ENCODE data around the gene CD47.

CD47 gene

DNA sequence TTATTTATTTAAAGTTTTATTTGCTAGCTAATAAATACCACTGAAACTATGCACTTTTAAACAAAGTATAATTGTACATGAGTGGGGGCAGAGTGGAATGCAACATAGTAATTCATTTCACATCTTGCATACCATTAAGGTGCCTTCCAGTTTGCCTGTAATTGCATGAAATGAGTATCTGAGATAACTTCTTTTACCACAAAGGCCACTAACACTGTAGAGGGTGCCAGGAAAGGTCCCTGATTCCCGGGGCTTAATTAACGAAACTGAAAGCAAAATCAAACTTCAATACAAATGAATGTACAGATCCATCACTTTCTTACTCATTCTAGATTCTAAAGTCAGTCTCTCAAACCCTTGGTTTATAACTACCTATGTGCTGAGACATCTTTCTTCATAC lies 2.1 kb downstream of the CD47 start:
- H3K4me3 ChIP-seq (ENCODE audit: low read depth, low read length), result no peak overlapping the region
- H3K9ac ChIP-seq (ENCODE audit: low read depth, low read length), result no peak overlapping the region
- H3K27me3 ChIP-seq (ENCODE audit: control insufficient read depth, insufficient read depth, low read length), result peaks cover 36% of the 10 kb centered on the region
- H3K4me1 ChIP-seq (ENCODE audit: control insufficient read depth, insufficient read depth, low read length), result peaks cover 4% of the 10 kb centered on the region; the same call in 1 of the 2 replicates
- H3K36me3 ChIP-seq (ENCODE audit: control insufficient read depth, insufficient read depth, low read length), result no peaks in the 10 kb centered on the region
- no peaks in the 10 kb centered on the region for H3K9me3 ChIP-seq (ENCODE audit: control insufficient read depth, insufficient read depth, low read length)
- no peak overlapping the region for H3K27ac ChIP-seq (ENCODE audit: low read depth, low read length)

DNA sequence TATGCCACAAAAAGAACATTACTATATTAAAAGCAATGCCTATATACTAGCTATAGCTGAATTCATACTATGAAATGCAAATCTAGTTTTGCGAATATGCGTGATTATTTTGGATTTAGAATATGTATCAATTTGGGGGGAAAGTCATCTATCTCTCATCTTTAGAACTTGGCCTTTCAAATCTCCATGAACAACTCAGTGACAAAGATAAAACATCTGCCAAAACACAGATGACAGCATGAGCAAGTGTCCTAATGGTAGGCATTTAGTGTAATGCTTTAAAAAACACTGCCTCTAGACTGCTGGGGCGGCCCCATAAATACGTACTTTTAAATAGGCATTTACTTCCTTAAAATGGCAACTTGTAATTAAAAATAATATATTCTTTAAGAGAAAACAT lies 2.7 kb downstream of the CD47 start:
- Histone ChIP-seq H3K27ac (ENCODE audit: low read depth, low read length) (no peak overlapping the region), H3K4me3 (ENCODE audit: low read depth, low read length) (no peak overlapping the region), H3K4me1 (ENCODE audit: control insufficient read depth, insufficient read depth, low read length) (peaks cover 4% of the 10 kb centered on the region; the same call in 1 of the 2 replicates), H3K27me3 (ENCODE audit: control insufficient read depth, insufficient read depth, low read length) (peaks cover 35% of the 10 kb centered on the region), H3K9ac (ENCODE audit: low read depth, low read length) (no peak overlapping the region), H3K36me3 (ENCODE audit: control insufficient read depth, insufficient read depth, low read length) (no peaks in the 10 kb centered on the region), H3K9me3 (ENCODE audit: control insufficient read depth, insufficient read depth, low read length) (no peaks in the 10 kb centered on the region)

DNA sequence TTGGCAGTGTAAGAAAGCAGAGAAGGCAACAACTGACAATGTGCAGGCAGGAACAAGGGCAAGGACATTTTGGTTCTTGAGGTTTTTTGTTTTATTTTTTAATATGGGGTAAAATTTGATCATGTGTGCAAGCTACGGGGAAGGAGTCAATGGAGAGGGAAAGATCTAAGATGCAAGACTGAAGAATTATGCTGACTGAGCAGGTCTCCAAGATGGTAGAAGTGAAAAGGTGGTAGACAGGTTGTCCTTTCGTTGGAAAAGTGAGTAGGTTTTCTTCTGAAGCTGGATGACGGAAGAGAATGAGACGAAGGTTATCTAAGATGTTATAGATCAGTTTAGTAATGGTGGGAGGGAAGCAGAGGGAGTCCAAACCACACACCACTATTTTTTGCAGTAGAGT lies 4.2 kb downstream of the CD47 start:
- no peak overlapping the region for H3K9ac ChIP-seq (ENCODE audit: low read depth, low read length)
- no peak overlapping the region for H3K4me3 ChIP-seq (ENCODE audit: low read depth, low read length)
- no peak overlapping the region for H3K27ac ChIP-seq (ENCODE audit: low read depth, low read length)

DNA sequence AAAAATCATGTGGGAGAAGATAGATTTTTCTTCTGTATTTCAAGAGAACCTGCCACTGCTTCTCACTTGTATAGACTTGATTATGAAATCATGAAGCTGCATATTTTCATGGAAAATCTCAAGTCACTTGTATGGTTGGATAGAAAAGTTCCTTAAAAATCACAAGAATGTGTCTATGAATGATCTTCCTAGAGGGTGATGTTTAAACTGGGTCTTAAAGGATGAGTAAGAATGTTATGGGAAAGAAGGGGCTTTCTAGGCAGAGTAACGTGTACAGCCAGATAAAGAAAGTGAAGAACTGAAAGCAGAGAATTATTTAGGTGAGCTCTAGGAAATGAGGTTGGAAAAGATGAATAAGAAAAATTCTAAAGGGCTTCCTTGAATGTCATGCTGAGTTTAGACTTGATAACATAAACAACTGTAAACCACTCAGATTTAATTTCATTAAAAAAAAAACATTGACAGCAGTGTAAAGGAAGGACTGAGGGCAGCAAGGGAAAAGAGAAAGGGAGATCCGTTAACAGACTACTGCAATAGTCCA lies 5.0 kb downstream of the CD47 start:
- H3K4me1 ChIP-seq (ENCODE audit: control insufficient read depth, insufficient read depth, low read length), result peaks cover 4% of the 10 kb centered on the region; the same call in 1 of the 2 replicates
- peaks cover 14% of the 10 kb centered on the region for H3K27me3 ChIP-seq (ENCODE audit: control insufficient read depth, insufficient read depth, low read length)
- no peak overlapping the region for H3K9ac ChIP-seq (ENCODE audit: low read depth, low read length)
- no peak overlapping the region for H3K4me3 ChIP-seq (ENCODE audit: low read depth, low read length)
- no peaks in the 10 kb centered on the region for H3K9me3 ChIP-seq (ENCODE audit: control insufficient read depth, insufficient read depth, low read length)
- H3K27ac ChIP-seq (ENCODE audit: low read depth, low read length), result no peak overlapping the region
- H3K36me3 ChIP-seq (ENCODE audit: control insufficient read depth, insufficient read depth, low read length), result no peaks in the 10 kb centered on the region

More for the DNA sequence above, 4.2 kb downstream of the CD47 start:
- no peaks in the 10 kb centered on the region for H3K9me3 ChIP-seq (ENCODE audit: control insufficient read depth, insufficient read depth, low read length)
- peaks cover 21% of the 10 kb centered on the region for H3K27me3 ChIP-seq (ENCODE audit: control insufficient read depth, insufficient read depth, low read length)
- H3K4me1 ChIP-seq (ENCODE audit: control insufficient read depth, insufficient read depth, low read length), result peaks cover 4% of the 10 kb centered on the region; the same call in 1 of the 2 replicates
- H3K36me3 ChIP-seq (ENCODE audit: control insufficient read depth, insufficient read depth, low read length), result no peaks in the 10 kb centered on the region

DNA sequence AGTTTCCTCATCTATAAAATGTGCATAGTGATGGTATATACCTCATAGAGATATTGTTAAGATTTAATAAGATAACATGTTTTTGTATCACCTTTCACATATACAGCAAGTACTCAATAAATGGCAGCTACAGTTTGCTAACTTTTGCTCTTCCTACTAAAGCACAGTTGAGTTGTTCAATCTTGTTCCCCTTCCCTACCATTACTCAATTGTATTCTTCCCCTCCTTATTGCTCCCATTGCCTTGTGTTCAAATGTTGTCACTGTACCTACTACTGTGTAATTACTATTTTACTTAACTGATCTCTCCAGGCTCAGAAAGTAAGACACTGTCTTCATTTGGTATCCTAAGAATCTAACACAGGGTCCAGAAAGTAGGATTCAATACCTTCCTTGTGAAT lies 5.5 kb downstream of the CD47 start:
- H3K27ac ChIP-seq (ENCODE audit: low read depth, low read length), result no peak overlapping the region
- H3K36me3 ChIP-seq (ENCODE audit: control insufficient read depth, insufficient read depth, low read length), result no peaks in the 10 kb centered on the region
- H3K9me3 ChIP-seq (ENCODE audit: control insufficient read depth, insufficient read depth, low read length), result no peaks in the 10 kb centered on the region
- H3K9ac ChIP-seq (ENCODE audit: low read depth, low read length), result no peak overlapping the region
- H3K4me1 ChIP-seq (ENCODE audit: control insufficient read depth, insufficient read depth, low read length), result peaks cover 4% of the 10 kb centered on the region; the same call in 1 of the 2 replicates
- H3K4me3 ChIP-seq (ENCODE audit: low read depth, low read length), result no peak overlapping the region
- H3K27me3 ChIP-seq (ENCODE audit: control insufficient read depth, insufficient read depth, low read length), result peaks cover 14% of the 10 kb centered on the region

DNA sequence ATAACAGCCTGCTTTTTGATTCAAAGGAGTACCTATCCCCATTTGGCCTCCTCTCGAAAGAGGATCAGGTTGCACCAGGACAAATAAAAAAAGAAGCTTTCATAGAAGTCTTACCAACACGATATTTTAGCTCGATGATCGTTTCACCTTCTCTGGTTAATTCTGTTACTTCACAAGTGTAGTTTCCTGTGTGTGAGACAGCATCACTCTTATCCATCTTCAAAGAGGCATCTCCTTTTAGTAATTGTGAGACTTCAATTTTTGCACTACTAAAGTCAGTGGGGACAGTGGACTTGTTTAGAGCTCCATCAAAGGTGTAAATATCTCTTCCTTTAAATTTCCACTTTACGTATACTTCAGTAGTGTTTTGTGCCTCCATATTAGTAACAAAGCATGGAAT lies 11.0 kb downstream of the CD47 start:
- no peaks in the 10 kb centered on the region for H3K27me3 ChIP-seq (ENCODE audit: control insufficient read depth, insufficient read depth, low read length)
- H3K4me1 ChIP-seq (ENCODE audit: control insufficient read depth, insufficient read depth, low read length), result no peaks in the 10 kb centered on the region
- H3K36me3 ChIP-seq (ENCODE audit: control insufficient read depth, insufficient read depth, low read length), result no peaks in the 10 kb centered on the region
- H3K9me3 ChIP-seq (ENCODE audit: control insufficient read depth, insufficient read depth, low read length), result no peaks in the 10 kb centered on the region
- no peak overlapping the region for H3K27ac ChIP-seq (ENCODE audit: low read depth, low read length)
- no peak overlapping the region for H3K9ac ChIP-seq (ENCODE audit: low read depth, low read length)
- H3K4me3 ChIP-seq (ENCODE audit: low read depth, low read length), result no peak overlapping the region

DNA sequence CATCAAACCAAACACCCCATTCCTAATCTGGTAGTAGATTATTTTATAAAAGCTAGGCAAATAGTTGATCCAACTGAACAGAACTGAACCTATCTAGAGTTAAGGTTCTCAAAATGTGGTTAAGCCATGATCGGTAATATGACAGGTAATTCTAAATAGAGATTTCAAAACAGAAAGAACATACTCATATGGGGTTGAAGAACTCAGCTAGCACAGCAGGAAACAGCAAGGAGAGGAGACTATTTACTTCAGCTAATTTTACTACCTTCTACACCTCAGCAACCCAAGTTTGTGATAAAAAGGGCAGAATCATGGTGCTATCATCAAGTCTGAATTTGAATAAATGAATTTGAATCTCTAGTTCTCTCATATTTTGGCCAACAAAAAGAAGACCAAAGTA lies 11.8 kb downstream of the CD47 start:
- Histone ChIP-seq H3K4me1 (ENCODE audit: control insufficient read depth, insufficient read depth, low read length) (no peaks in the 10 kb centered on the region), H3K27ac (ENCODE audit: low read depth, low read length) (no peak overlapping the region), H3K36me3 (ENCODE audit: control insufficient read depth, insufficient read depth, low read length) (no peaks in the 10 kb centered on the region), H3K9ac (ENCODE audit: low read depth, low read length) (no peak overlapping the region), H3K27me3 (ENCODE audit: control insufficient read depth, insufficient read depth, low read length) (no peaks in the 10 kb centered on the region), H3K4me3 (ENCODE audit: low read depth, low read length) (no peak overlapping the region), H3K9me3 (ENCODE audit: control insufficient read depth, insufficient read depth, low read length) (no peaks in the 10 kb centered on the region)

DNA sequence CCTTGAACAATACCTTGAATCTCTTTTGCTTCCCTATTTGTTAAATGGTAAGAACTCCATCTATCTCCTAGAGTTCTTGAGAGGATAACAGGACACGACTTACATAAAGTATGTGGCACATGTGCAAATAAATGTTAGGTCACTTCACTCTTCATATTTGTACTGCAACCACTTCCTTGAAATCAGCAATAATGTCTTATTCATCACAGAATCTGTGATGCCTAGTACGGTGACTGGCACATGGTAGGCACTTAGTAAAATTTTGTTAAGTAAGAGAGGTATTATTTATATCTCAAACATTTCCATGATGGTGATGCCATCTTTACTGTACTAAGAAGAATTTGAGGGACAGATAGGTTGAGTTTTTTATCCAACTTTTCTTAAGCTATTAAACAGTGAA lies 14.3 kb downstream of the CD47 start:
- Histone ChIP-seq H3K27ac (ENCODE audit: low read depth, low read length) (no peak overlapping the region), H3K36me3 (ENCODE audit: control insufficient read depth, insufficient read depth, low read length) (no peaks in the 10 kb centered on the region), H3K27me3 (ENCODE audit: control insufficient read depth, insufficient read depth, low read length) (no peaks in the 10 kb centered on the region), H3K9ac (ENCODE audit: low read depth, low read length) (no peak overlapping the region), H3K4me1 (ENCODE audit: control insufficient read depth, insufficient read depth, low read length) (peaks cover 9% of the 10 kb centered on the region), H3K4me3 (ENCODE audit: low read depth, low read length) (no peak overlapping the region), H3K9me3 (ENCODE audit: control insufficient read depth, insufficient read depth, low read length) (no peaks in the 10 kb centered on the region)

DNA sequence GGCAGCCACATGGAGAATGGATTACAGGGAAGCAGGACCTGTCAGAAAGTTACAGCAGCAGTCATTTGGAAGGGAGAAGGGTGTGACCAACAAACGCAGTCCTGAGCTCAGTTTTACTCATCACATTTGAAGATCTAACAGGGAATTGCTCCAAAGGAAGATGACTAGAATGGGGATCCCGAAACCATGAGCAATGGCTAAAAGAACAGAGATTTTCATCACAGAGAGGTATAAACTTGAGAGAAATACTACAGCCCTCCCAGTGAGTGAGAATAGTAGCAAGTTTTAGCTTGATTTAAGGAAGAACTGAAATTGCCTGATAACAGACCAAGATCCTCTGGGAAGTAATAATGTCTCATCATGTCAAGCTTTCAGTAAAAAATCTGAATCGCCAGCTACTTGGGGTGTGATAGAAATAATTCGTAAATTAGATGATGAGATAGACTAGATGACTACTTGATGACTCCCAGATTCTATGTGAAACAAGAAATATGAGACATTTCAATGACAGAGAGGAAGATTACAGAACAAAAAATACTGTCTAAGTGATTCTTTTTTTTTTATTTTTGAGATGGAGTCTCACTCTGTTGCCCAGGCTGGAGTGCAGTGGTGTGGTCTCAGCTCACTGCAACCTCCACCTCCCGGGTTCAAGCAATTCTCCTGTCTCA lies 16.9 kb downstream of the CD47 start:
- no peak overlapping the region for H3K9ac ChIP-seq (ENCODE audit: low read depth, low read length)
- peaks cover 13% of the 10 kb centered on the region for H3K4me1 ChIP-seq (ENCODE audit: control insufficient read depth, insufficient read depth, low read length)
- H3K9me3 ChIP-seq (ENCODE audit: control insufficient read depth, insufficient read depth, low read length), result no peaks in the 10 kb centered on the region
- no peak overlapping the region for H3K4me3 ChIP-seq (ENCODE audit: low read depth, low read length)
- H3K27me3 ChIP-seq (ENCODE audit: control insufficient read depth, insufficient read depth, low read length), result no peaks in the 10 kb centered on the region
- no peaks in the 10 kb centered on the region for H3K36me3 ChIP-seq (ENCODE audit: control insufficient read depth, insufficient read depth, low read length)
- H3K27ac ChIP-seq (ENCODE audit: low read depth, low read length), result no peak overlapping the region

DNA sequence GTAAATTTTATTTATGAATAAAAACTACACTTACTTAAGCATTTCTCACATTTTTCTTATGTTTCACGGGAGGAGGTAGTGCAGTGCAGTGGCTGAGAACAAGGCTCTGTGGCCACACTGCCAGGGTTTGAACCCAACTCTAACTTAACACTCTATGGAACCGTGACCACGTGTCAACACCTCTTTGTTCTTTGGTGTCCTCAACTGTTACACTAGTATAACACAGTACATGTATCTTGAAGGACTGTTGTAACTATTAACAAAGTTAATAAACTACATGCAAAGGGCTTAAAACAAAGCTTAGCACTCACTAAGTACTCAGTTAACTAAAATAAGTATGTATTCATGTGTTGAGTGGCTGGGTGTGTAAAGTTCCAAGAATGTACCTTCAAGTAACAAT lies 19.5 kb downstream of the CD47 start:
- H3K27ac ChIP-seq (ENCODE audit: low read depth, low read length), result no peak overlapping the region
- H3K9ac ChIP-seq (ENCODE audit: low read depth, low read length), result no peak overlapping the region
- H3K9me3 ChIP-seq (ENCODE audit: control insufficient read depth, insufficient read depth, low read length), result no peaks in the 10 kb centered on the region
- no peaks in the 10 kb centered on the region for H3K27me3 ChIP-seq (ENCODE audit: control insufficient read depth, insufficient read depth, low read length)
- no peaks in the 10 kb centered on the region for H3K36me3 ChIP-seq (ENCODE audit: control insufficient read depth, insufficient read depth, low read length)
- peaks cover 13% of the 10 kb centered on the region for H3K4me1 ChIP-seq (ENCODE audit: control insufficient read depth, insufficient read depth, low read length)
- no peak overlapping the region for H3K4me3 ChIP-seq (ENCODE audit: low read depth, low read length)

DNA sequence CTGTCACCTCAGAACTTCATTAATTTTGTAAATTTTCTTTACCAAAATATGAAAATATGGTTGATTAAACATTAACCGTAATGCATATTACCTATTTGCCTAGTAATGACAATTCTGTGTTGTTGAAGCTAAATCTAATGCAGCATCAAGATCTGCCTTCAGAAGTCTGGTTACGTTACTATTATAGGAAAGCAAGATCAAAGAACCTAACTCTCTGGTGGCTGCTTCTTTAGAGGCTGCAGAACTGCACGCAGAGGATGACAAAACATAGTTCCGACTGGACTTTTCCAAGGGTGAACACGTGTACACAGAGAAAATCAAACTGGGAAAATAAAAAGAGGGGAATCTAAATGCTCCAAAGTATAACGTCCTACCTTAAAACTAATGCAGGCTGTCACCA lies 20.5 kb downstream of the CD47 start:
- Histone ChIP-seq H3K4me1 (ENCODE audit: control insufficient read depth, insufficient read depth, low read length) (peaks cover 13% of the 10 kb centered on the region), H3K9me3 (ENCODE audit: control insufficient read depth, insufficient read depth, low read length) (no peaks in the 10 kb centered on the region), H3K36me3 (ENCODE audit: control insufficient read depth, insufficient read depth, low read length) (no peaks in the 10 kb centered on the region), H3K27ac (ENCODE audit: low read depth, low read length) (no peak overlapping the region), H3K27me3 (ENCODE audit: control insufficient read depth, insufficient read depth, low read length) (no peaks in the 10 kb centered on the region), H3K9ac (ENCODE audit: low read depth, low read length) (no peak overlapping the region), H3K4me3 (ENCODE audit: low read depth, low read length) (no peak overlapping the region)

Measured in HUES48 (cell line).